ENCODE data around the gene NAV2. TPM values are rescaled to one million over a fixed set of nuclear protein-coding genes. Genes with fewer than 3 reads are reported as not detected.
A peak's percentile ranks its signal among the peaks of the same experiment; 100 is the strongest.

NAV2 gene
- total and polyA plus RNA-seq, 2 experiments from 2014 or later, result 26.0 to 45.0 TPM

DNA sequence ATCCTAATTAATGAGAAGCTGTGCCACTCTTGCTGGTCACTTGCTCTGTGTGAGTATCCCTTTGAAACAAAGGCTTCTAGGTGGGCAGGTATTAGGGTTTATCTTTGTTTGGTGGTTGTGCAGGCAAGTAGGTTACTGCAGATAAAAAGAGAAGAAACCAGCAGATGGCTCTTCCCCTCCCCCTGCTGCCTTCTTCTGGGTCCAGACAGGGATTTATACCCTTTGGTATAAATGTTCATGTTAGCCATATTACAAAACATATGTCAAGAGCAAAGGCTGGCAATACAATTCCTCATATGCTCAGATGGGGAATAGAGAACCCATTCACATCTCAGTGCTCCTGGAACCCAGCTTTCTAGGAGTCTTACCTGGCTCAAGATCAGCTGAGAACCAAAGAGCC, 109.9 kb downstream of the NAV2 start:
- ATAC-seq, result no peak
- H4K20me1 ChIP-seq (replicated peaks; ENCODE audit: insufficient read depth), result no peaks in the 10 kb centered on the region
- peaks cover 76% of the 10 kb centered on the region for H3K79me2 ChIP-seq (replicated peaks; ENCODE audit: insufficient read depth)

More for the DNA sequence above, 109.9 kb downstream of the NAV2 start:
- no peak overlapping the region for H2AFZ ChIP-seq
- no peak overlapping the region for H3K4me2 ChIP-seq
- no peak for DNase-seq (ENCODE audit: low spot score)
- no peaks in the 10 kb centered on the region for H3K36me3 ChIP-seq (ENCODE audit: insufficient read depth)
- H3K27ac ChIP-seq (ENCODE audit: low read depth), result no peak overlapping the region
- peaks cover 66% of the 10 kb centered on the region for H3K4me1 Mint-ChIP-seq
- no peak overlapping the region for H3K4me3 ChIP-seq
- H3K36me3 Mint-ChIP-seq (ENCODE audit: low read depth), result peaks cover 26% of the 10 kb centered on the region
- H3K4me1 ChIP-seq (ENCODE audit: insufficient read depth), result peaks cover 47% of the 10 kb centered on the region
- no peak overlapping the region for H3K4me3 Mint-ChIP-seq
- no peaks in the 10 kb centered on the region for H3K9me2 ChIP-seq (ENCODE audit: insufficient read depth)
- H3K9me3 Mint-ChIP-seq, result no peaks in the 10 kb centered on the region; the same call in 2 of the 3 replicates
- H3K27me3 Mint-ChIP-seq (ENCODE audit: insufficient read depth, low read depth, poor library complexity), result peaks cover 7% of the 10 kb centered on the region
- H3K27me3 ChIP-seq (ENCODE audit: insufficient read depth), result no peaks in the 10 kb centered on the region
- no peak for TF ChIP-seq POLR2AphosphoS5 (IDR thresholded peaks at IDR 0.05; ENCODE audit: low read depth)
- no peak for TF ChIP-seq STAT1 (IDR thresholded peaks at IDR 0.05; ENCODE audit: unreplicated experiment)
- TF ChIP-seq ZNF114 (CRISPR knock-in tag; IDR thresholded peaks at IDR 0.05), result no peak
- TF ChIP-seq, protein P1, sequence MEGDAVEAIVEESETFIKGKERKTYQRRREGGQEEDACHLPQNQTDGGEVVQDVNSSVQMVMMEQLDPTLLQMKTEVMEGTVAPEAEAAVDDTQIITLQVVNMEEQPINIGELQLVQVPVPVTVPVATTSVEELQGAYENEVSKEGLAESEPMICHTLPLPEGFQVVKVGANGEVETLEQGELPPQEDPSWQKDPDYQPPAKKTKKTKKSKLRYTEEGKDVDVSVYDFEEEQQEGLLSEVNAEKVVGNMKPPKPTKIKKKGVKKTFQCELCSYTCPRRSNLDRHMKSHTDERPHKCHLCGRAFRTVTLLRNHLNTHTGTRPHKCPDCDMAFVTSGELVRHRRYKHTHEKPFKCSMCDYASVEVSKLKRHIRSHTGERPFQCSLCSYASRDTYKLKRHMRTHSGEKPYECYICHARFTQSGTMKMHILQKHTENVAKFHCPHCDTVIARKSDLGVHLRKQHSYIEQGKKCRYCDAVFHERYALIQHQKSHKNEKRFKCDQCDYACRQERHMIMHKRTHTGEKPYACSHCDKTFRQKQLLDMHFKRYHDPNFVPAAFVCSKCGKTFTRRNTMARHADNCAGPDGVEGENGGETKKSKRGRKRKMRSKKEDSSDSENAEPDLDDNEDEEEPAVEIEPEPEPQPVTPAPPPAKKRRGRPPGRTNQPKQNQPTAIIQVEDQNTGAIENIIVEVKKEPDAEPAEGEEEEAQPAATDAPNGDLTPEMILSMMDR (conservative IDR thresholded peaks at IDR 0.05; ENCODE audit: low read depth in 2 of 2), result no peak
- TF ChIP-seq ZNF331 (CRISPR knock-in tag; IDR thresholded peaks at IDR 0.05; ENCODE audit: low read depth), result no peak
- no peak for TF ChIP-seq EZH2phosphoT487 (IDR thresholded peaks at IDR 0.05; ENCODE audit: unreplicated experiment)
- no peak for TF ChIP-seq JUNB (IDR thresholded peaks at IDR 0.05; ENCODE audit: unreplicated experiment)
- TF ChIP-seq, protein P2, sequence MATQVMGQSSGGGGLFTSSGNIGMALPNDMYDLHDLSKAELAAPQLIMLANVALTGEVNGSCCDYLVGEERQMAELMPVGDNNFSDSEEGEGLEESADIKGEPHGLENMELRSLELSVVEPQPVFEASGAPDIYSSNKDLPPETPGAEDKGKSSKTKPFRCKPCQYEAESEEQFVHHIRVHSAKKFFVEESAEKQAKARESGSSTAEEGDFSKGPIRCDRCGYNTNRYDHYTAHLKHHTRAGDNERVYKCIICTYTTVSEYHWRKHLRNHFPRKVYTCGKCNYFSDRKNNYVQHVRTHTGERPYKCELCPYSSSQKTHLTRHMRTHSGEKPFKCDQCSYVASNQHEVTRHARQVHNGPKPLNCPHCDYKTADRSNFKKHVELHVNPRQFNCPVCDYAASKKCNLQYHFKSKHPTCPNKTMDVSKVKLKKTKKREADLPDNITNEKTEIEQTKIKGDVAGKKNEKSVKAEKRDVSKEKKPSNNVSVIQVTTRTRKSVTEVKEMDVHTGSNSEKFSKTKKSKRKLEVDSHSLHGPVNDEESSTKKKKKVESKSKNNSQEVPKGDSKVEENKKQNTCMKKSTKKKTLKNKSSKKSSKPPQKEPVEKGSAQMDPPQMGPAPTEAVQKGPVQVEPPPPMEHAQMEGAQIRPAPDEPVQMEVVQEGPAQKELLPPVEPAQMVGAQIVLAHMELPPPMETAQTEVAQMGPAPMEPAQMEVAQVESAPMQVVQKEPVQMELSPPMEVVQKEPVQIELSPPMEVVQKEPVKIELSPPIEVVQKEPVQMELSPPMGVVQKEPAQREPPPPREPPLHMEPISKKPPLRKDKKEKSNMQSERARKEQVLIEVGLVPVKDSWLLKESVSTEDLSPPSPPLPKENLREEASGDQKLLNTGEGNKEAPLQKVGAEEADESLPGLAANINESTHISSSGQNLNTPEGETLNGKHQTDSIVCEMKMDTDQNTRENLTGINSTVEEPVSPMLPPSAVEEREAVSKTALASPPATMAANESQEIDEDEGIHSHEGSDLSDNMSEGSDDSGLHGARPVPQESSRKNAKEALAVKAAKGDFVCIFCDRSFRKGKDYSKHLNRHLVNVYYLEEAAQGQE (IDR thresholded peaks at IDR 0.05; ENCODE audit: unreplicated experiment), result no peak
- no peak for TF ChIP-seq CREB1 (CRISPR knock-in tag; IDR thresholded peaks at IDR 0.05; ENCODE audit: low read depth)
- TF ChIP-seq, protein P3, sequence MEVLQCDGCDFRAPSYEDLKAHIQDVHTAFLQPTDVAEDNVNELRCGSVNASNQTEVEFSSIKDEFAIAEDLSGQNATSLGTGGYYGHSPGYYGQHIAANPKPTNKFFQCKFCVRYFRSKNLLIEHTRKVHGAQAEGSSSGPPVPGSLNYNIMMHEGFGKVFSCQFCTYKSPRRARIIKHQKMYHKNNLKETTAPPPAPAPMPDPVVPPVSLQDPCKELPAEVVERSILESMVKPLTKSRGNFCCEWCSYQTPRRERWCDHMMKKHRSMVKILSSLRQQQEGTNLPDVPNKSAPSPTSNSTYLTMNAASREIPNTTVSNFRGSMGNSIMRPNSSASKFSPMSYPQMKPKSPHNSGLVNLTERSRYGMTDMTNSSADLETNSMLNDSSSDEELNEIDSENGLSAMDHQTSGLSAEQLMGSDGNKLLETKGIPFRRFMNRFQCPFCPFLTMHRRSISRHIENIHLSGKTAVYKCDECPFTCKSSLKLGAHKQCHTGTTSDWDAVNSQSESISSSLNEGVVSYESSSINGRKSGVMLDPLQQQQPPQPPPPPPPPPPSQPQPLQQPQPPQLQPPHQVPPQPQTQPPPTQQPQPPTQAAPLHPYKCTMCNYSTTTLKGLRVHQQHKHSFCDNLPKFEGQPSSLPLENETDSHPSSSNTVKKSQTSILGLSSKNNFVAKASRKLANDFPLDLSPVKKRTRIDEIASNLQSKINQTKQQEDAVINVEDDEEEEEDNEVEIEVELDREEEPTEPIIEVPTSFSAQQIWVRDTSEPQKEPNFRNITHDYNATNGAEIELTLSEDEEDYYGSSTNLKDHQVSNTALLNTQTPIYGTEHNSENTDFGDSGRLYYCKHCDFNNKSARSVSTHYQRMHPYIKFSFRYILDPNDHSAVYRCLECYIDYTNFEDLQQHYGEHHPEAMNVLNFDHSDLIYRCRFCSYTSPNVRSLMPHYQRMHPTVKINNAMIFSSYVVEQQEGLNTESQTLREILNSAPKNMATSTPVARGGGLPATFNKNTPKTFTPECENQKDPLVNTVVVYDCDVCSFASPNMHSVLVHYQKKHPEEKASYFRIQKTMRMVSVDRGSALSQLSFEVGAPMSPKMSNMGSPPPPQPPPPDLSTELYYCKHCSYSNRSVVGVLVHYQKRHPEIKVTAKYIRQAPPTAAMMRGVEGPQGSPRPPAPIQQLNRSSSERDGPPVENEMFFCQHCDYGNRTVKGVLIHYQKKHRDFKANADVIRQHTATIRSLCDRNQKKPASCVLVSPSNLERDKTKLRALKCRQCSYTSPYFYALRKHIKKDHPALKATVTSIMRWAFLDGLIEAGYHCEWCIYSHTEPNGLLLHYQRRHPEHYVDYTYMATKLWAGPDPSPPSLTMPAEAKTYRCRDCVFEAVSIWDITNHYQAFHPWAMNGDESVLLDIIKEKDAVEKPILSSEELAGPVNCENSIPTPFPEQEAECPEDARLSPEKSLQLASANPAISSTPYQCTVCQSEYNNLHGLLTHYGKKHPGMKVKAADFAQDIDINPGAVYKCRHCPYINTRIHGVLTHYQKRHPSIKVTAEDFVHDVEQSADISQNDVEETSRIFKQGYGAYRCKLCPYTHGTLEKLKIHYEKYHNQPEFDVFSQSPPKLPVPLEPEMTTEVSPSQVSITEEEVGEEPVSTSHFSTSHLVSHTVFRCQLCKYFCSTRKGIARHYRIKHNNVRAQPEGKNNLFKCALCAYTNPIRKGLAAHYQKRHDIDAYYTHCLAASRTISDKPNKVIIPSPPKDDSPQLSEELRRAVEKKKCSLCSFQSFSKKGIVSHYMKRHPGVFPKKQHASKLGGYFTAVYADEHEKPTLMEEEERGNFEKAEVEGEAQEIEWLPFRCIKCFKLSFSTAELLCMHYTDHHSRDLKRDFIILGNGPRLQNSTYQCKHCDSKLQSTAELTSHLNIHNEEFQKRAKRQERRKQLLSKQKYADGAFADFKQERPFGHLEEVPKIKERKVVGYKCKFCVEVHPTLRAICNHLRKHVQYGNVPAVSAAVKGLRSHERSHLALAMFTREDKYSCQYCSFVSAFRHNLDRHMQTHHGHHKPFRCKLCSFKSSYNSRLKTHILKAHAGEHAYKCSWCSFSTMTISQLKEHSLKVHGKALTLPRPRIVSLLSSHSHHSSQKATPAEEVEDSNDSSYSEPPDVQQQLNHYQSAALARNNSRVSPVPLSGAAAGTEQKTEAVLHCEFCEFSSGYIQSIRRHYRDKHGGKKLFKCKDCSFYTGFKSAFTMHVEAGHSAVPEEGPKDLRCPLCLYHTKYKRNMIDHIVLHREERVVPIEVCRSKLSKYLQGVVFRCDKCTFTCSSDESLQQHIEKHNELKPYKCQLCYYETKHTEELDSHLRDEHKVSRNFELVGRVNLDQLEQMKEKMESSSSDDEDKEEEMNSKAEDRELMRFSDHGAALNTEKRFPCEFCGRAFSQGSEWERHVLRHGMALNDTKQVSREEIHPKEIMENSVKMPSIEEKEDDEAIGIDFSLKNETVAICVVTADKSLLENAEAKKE (CRISPR knock-in tag; IDR thresholded peaks at IDR 0.05), result no peak
- TF ChIP-seq EZH2 (IDR thresholded peaks at IDR 0.05; ENCODE audit: low read depth, unreplicated experiment), result no peak
- TF ChIP-seq NANOG (IDR thresholded peaks at IDR 0.05; ENCODE audit: borderline replicate concordance), result no peak
- TF ChIP-seq, protein P4, sequence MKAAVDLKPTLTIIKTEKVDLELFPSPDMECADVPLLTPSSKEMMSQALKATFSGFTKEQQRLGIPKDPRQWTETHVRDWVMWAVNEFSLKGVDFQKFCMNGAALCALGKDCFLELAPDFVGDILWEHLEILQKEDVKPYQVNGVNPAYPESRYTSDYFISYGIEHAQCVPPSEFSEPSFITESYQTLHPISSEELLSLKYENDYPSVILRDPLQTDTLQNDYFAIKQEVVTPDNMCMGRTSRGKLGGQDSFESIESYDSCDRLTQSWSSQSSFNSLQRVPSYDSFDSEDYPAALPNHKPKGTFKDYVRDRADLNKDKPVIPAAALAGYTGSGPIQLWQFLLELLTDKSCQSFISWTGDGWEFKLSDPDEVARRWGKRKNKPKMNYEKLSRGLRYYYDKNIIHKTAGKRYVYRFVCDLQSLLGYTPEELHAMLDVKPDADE (IDR thresholded peaks at IDR 0.05), result no peak
- peaks cover 10% of the 10 kb centered on the region for H3F3A ChIP-seq (replicated peaks; ENCODE audit: low read depth)
- H3K27ac Mint-ChIP-seq, result peak overlapping the region; percentile 25; the same call in 1 of the 2 replicates

Data from GM23338 (cell line).